ENCODE results near the gene UROC1. TPM values are rescaled to one million over a fixed set of nuclear protein-coding genes. Genes with fewer than 3 reads are reported as not detected.

UROC1 gene
- total and polyA plus RNA-seq, 9 of the 15 experiments (the other 6 are each of a cell fraction or from before 2014, with no cell fraction given) = not detected

DNA sequence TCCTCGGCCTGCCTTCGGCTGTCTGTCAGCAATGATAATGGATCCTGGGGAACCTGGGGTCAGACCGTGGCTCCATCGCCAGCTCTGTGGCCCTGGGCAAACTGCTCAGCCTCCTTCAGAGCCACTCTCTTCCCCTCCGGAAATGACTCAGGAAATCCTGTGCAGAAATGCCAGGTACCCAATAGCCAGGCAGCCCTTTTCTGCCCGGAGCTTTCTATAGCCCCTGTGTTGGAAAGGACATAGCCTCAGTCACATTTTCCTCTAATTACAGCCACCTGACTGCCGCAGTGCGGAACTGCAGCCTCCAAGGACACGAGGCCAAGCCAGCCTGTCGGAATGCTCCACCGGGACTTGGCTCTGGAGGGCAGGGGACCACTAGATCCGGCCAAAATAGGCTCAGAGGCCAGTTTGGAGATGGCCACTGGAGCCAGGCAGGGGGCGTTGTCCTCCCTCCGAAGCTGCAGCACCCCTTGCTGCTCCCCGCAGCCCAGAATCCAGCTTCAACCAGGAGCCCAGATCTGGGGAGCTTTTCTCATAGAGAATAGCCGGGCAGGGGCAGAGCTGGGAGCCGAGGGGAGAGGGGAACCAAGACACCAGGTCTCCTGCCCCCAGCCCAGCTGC is 30.3 kb downstream of the UROC1 start:
- FAIRE-seq = no peak
- BruUV-seq (replicated peaks) = no TSS peak
- Histone ChIP-seq H3K4me3 (no peak overlapping the region), H2AFZ (ENCODE audit: low read depth, low read length) (no peak overlapping the region), H4K20me1 (replicated peaks; ENCODE audit: control insufficient read depth, insufficient read depth, low read length) (no peaks in the 10 kb centered on the region), H3K4me1 (replicated peaks in 1 of 2; ENCODE audit: control insufficient read depth in 2 of 2, insufficient read depth in 2 of 2, low read length in 2 of 2) (no peaks in the 10 kb centered on the region; a peak in 1 of 5 replicates), H3K4me2 (ENCODE audit: insufficient read depth, low read length) (no peak overlapping the region), H3K79me2 (ENCODE audit: control insufficient read depth, insufficient read depth, low read length) (no peaks in the 10 kb centered on the region), H3K9ac (ENCODE audit: insufficient read depth in 1 of 2, low read depth in 2 of 2, low read length in 2 of 2) (no peak overlapping the region), H3K27me3 (ENCODE audit: control insufficient read depth in 2 of 2, insufficient read depth in 2 of 2, low read length in 2 of 2) (peaks cover 10 to 43% of the 10 kb centered on the region in 2 experiments; a peak in 4 of 5 replicates), H3K36me3 (ENCODE audit: control insufficient read depth, insufficient read depth, low read length) (no peaks in the 10 kb centered on the region), H3K27ac (ENCODE audit: extremely low read depth, low read depth, low read length) (no peak overlapping the region), H3K9me1 (ENCODE audit: control insufficient read depth, insufficient read depth, low read length) (no peaks in the 10 kb centered on the region), H3K9me3 (replicated peaks; ENCODE audit: control insufficient read depth, insufficient read depth, low read depth, low read length) (no peaks in the 10 kb centered on the region)
- no peak for TF ChIP-seq ZNF551 (CRISPR knock-in tag; IDR thresholded peaks at IDR 0.05)
- TF ChIP-seq, protein P1, sequence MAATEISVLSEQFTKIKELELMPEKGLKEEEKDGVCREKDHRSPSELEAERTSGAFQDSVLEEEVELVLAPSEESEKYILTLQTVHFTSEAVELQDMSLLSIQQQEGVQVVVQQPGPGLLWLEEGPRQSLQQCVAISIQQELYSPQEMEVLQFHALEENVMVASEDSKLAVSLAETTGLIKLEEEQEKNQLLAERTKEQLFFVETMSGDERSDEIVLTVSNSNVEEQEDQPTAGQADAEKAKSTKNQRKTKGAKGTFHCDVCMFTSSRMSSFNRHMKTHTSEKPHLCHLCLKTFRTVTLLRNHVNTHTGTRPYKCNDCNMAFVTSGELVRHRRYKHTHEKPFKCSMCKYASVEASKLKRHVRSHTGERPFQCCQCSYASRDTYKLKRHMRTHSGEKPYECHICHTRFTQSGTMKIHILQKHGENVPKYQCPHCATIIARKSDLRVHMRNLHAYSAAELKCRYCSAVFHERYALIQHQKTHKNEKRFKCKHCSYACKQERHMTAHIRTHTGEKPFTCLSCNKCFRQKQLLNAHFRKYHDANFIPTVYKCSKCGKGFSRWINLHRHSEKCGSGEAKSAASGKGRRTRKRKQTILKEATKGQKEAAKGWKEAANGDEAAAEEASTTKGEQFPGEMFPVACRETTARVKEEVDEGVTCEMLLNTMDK (IDR thresholded peaks at IDR 0.05; ENCODE audit: borderline replicate concordance, insufficient read depth, low read depth, low read length, poor library complexity, severe bottlenecking) = peak; percentile 21
- TF ChIP-seq, protein P2, sequence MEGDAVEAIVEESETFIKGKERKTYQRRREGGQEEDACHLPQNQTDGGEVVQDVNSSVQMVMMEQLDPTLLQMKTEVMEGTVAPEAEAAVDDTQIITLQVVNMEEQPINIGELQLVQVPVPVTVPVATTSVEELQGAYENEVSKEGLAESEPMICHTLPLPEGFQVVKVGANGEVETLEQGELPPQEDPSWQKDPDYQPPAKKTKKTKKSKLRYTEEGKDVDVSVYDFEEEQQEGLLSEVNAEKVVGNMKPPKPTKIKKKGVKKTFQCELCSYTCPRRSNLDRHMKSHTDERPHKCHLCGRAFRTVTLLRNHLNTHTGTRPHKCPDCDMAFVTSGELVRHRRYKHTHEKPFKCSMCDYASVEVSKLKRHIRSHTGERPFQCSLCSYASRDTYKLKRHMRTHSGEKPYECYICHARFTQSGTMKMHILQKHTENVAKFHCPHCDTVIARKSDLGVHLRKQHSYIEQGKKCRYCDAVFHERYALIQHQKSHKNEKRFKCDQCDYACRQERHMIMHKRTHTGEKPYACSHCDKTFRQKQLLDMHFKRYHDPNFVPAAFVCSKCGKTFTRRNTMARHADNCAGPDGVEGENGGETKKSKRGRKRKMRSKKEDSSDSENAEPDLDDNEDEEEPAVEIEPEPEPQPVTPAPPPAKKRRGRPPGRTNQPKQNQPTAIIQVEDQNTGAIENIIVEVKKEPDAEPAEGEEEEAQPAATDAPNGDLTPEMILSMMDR (IDR thresholded peaks at IDR 0.05 in 2 of 3, conservative IDR thresholded peaks at IDR 0.05 in 1 of 3; ENCODE audit: insufficient read depth in 2 of 3, low read depth in 1 of 3, low read length in 3 of 3) = 0 out of 6 replicates have a peak, but pooled peaks have one; percentile 12 to 18 (median 14)
- DNase-seq (ENCODE audit: extremely low read depth in 1 of 4, low spot score in 3 of 4) = peak; percentile 14 to 23 (median 16)
- intact Hi-C loops (cut with micrococcal nuclease) (no loop called here), in situ Hi-C loops (cut with MboI) (no loop called here)
- CTCF ChIA-PET (ENCODE audit: low intra/inter-chr PET ratio) = no interaction called here
- peak; percentile 63 for ATAC-seq
- 10% methylated on average over 9 of the region's 17 CpGs for WGBS (ENCODE audit: insufficient coverage, low coverage, missing lambda C conversion rate)
- POLR2A ChIA-PET = interaction anchor here (0.7 kb wide), 2 partner anchors 11 to 843 kb away, joined by 3 read pairs; no protein-coding TSS in a partner anchor
